ENCODE data around the gene TRIM45. TPM values are rescaled to one million over a fixed set of nuclear protein-coding genes. Genes with fewer than 3 reads are reported as not detected.

The TRIM45 gene
- total and polyA plus RNA-seq, 2 donors (not counting 1 experiment from before 2014, with no cell fraction given): 4.0 to 8.4 TPM

DNA sequence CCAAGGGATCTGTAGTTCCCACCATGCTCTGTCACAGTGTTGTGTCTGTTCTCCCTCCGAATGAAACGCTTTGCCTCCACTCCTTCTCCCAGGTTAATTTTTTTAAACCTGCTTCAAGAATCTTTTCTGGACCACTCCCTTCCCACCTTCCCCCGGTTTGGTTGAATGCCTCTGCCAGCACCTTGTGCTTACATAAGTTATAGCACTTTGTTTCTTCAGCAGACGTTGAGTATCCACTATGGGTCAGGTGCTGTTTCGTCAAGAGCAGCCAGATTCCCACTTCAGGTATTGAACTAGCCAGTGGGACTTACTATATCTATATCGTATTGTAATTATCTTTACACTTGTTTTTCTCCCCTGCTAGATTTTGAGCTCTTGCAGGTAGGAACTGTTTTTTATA lies 33.9 kb downstream of the TRIM45 start:
- DNase-seq (ENCODE audit: low read depth in 2 of 2): no peak
- H3K9ac ChIP-seq (ENCODE audit: insufficient read depth, low read length): no peak overlapping the region
- no peaks in the 10 kb centered on the region for H3K9me3 ChIP-seq (ENCODE audit: control insufficient read depth, insufficient read depth, low read depth, low read length)
- no peaks in the 10 kb centered on the region for H3K27me3 ChIP-seq (ENCODE audit: control insufficient read depth, insufficient read depth, low read length)
- no peak overlapping the region for H2AFZ ChIP-seq (ENCODE audit: low read length)
- no peaks in the 10 kb centered on the region for H3K36me3 ChIP-seq (ENCODE audit: control insufficient read depth, insufficient read depth, low read length)
- no peaks in the 10 kb centered on the region for H4K20me1 ChIP-seq (ENCODE audit: control insufficient read depth, extremely low read depth, insufficient read depth, low read length)
- H3K4me1 ChIP-seq (ENCODE audit: control insufficient read depth, extremely low read depth, insufficient read depth, low read length): peaks cover 4% of the 10 kb centered on the region
- H3K4me3 ChIP-seq (replicated peaks in 1 of 4; ENCODE audit: control extremely low read depth in 1 of 4, insufficient read depth in 1 of 4, low read depth in 3 of 4, low read length in 4 of 4): no peak overlapping the region
- TF ChIP-seq, protein P1, sequence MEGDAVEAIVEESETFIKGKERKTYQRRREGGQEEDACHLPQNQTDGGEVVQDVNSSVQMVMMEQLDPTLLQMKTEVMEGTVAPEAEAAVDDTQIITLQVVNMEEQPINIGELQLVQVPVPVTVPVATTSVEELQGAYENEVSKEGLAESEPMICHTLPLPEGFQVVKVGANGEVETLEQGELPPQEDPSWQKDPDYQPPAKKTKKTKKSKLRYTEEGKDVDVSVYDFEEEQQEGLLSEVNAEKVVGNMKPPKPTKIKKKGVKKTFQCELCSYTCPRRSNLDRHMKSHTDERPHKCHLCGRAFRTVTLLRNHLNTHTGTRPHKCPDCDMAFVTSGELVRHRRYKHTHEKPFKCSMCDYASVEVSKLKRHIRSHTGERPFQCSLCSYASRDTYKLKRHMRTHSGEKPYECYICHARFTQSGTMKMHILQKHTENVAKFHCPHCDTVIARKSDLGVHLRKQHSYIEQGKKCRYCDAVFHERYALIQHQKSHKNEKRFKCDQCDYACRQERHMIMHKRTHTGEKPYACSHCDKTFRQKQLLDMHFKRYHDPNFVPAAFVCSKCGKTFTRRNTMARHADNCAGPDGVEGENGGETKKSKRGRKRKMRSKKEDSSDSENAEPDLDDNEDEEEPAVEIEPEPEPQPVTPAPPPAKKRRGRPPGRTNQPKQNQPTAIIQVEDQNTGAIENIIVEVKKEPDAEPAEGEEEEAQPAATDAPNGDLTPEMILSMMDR (conservative IDR thresholded peaks at IDR 0.05 in 1 of 2, IDR thresholded peaks at IDR 0.05 in 1 of 2; ENCODE audit: low read depth in 1 of 2, low read length in 2 of 2): no peak
- no peak for TF ChIP-seq EZH2 (IDR thresholded peaks at IDR 0.05; ENCODE audit: low read length, missing control alignments)
- no peaks in the 10 kb centered on the region for H3K79me2 ChIP-seq (ENCODE audit: control insufficient read depth, insufficient read depth, low read length)
- no peak overlapping the region for H3K27ac ChIP-seq (ENCODE audit: insufficient read depth, low read length)
- no peak overlapping the region for H3K4me2 ChIP-seq (ENCODE audit: extremely low read depth, insufficient read depth, low read length)

DNA sequence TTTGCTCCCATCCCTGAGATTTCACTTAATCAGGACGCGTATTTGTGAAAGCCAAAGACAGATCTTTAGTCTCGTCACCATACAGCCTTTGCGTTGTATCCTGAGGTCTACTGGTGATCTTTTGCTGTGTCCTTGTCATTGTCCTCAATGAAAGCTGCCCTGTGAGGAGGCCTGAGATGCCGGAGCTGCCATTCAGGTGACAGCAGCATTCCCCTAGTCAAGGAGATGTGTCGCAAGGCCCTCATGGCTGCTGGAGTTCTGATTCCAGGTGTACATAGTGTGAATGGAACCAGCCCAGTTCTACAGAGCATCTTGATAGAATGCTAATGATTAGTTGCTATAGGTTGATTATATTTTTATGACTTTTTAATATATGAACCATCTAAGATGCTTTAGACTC lies 37.3 kb downstream of the TRIM45 start:
- H4K20me1 ChIP-seq (ENCODE audit: control insufficient read depth, extremely low read depth, insufficient read depth, low read length): no peaks in the 10 kb centered on the region
- H3K79me2 ChIP-seq (ENCODE audit: control insufficient read depth, insufficient read depth, low read length): no peaks in the 10 kb centered on the region
- H3K27ac ChIP-seq (ENCODE audit: insufficient read depth, low read length): no peak overlapping the region
- DNase-seq (ENCODE audit: low read depth in 2 of 2): no peak
- TF ChIP-seq, protein P1 (conservative IDR thresholded peaks at IDR 0.05 in 1 of 2, IDR thresholded peaks at IDR 0.05 in 1 of 2; ENCODE audit: low read depth in 1 of 2, low read length in 2 of 2): no peak
- no peak for TF ChIP-seq EZH2 (IDR thresholded peaks at IDR 0.05; ENCODE audit: low read length, missing control alignments)
- H3K4me2 ChIP-seq (ENCODE audit: extremely low read depth, insufficient read depth, low read length): no peak overlapping the region
- no peaks in the 10 kb centered on the region for H3K9me3 ChIP-seq (ENCODE audit: control insufficient read depth, insufficient read depth, low read depth, low read length)
- no peaks in the 10 kb centered on the region for H3K4me1 ChIP-seq (ENCODE audit: control insufficient read depth, extremely low read depth, insufficient read depth, low read length)
- H3K27me3 ChIP-seq (ENCODE audit: control insufficient read depth, insufficient read depth, low read length): no peaks in the 10 kb centered on the region
- no peaks in the 10 kb centered on the region for H3K36me3 ChIP-seq (ENCODE audit: control insufficient read depth, insufficient read depth, low read length)
- H2AFZ ChIP-seq (ENCODE audit: low read length): no peak overlapping the region
- H3K4me3 ChIP-seq (replicated peaks in 1 of 4; ENCODE audit: control extremely low read depth in 1 of 4, insufficient read depth in 1 of 4, low read depth in 3 of 4, low read length in 4 of 4): no peak overlapping the region
- H3K9ac ChIP-seq (ENCODE audit: insufficient read depth, low read length): no peak overlapping the region

DNA sequence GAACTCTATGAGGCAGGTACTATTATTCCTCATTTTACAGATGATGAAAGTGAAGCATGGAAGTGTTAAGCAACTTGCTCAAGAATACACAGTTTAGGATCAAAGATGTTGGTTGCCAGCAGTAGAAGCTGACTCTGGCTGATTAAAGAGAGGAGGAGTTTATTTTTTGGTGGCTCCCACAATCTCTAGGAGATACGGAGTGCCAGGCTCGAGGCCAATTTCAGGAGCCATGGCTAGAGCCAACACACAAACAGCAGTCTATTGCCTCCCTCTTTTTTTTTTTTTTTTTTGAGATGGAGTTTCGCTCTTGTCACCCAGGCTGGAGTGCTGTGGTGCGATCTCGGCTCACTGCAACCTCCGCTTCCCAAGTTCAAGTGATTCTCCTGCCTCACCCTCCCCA lies 41.8 kb downstream of the TRIM45 start:
- Histone ChIP-seq H3K27me3 (ENCODE audit: control insufficient read depth, insufficient read depth, low read length) (no peaks in the 10 kb centered on the region), H4K20me1 (ENCODE audit: control insufficient read depth, extremely low read depth, insufficient read depth, low read length) (no peaks in the 10 kb centered on the region), H3K9ac (ENCODE audit: insufficient read depth, low read length) (no peak overlapping the region), H3K4me3 (replicated peaks in 1 of 4; ENCODE audit: control extremely low read depth in 1 of 4, insufficient read depth in 1 of 4, low read depth in 3 of 4, low read length in 4 of 4) (no peak overlapping the region), H3K27ac (ENCODE audit: insufficient read depth, low read length) (no peak overlapping the region), H2AFZ (ENCODE audit: low read length) (no peak overlapping the region), H3K36me3 (ENCODE audit: control insufficient read depth, insufficient read depth, low read length) (peaks cover 5% of the 10 kb centered on the region), H3K9me3 (ENCODE audit: control insufficient read depth, insufficient read depth, low read depth, low read length) (no peaks in the 10 kb centered on the region), H3K79me2 (ENCODE audit: control insufficient read depth, insufficient read depth, low read length) (no peaks in the 10 kb centered on the region), H3K4me1 (ENCODE audit: control insufficient read depth, extremely low read depth, insufficient read depth, low read length) (peaks cover 10% of the 10 kb centered on the region), H3K4me2 (ENCODE audit: extremely low read depth, insufficient read depth, low read length) (no peak overlapping the region)
- no peak for DNase-seq (ENCODE audit: low read depth in 2 of 2)
- no peak for TF ChIP-seq EZH2 (IDR thresholded peaks at IDR 0.05; ENCODE audit: low read length, missing control alignments)
- TF ChIP-seq, protein P1 (conservative IDR thresholded peaks at IDR 0.05 in 1 of 2, IDR thresholded peaks at IDR 0.05 in 1 of 2; ENCODE audit: low read depth in 1 of 2, low read length in 2 of 2): no peak
